Measurements from ENCODE around the gene ATP10A. TPM values are rescaled to one million over a fixed set of nuclear protein-coding genes. Genes with fewer than 3 reads are reported as not detected.
A peak's percentile ranks its signal among the peaks of the same experiment; 100 is the strongest.

Gene ATP10A
- total RNA-seq, 1 donor from 2014 or later: 3.2 TPM

DNA sequence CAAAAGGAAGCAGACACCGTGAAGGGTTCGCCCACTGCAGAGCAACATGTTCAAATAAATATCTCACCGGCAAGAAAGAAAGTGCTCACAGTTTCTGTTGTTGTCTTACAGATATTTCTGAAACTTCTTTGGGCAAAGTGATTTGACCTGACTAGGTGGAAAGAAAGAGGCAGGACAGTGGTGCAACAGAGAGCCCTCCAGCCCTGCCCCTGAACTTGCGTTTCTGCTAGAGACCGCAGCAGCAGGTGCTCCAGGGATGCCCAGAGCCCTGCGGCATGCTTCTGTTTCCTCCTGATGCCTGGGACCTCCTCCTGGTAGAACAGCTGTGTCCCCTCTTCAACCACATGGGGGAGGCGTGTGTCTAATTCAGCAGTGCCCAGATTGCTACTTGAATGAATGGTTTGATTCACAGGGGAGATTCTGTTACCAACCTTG, 123.4 kb downstream of the ATP10A start:
- Histone ChIP-seq H3K4me3 (no peak overlapping the region), H3K36me3 (no peaks in the 10 kb centered on the region), H3K4me1 (no peaks in the 10 kb centered on the region), H3K27me3 (no peaks in the 10 kb centered on the region), H3K27ac (no peak overlapping the region), H3K9me3 (no peaks in the 10 kb centered on the region)
- intact Hi-C loops (cut with DNase I): no loop called here
- TF ChIP-seq POLR2AphosphoS5 (IDR thresholded peaks at IDR 0.05; ENCODE audit: insufficient read depth in 1 of 2, low read depth in 1 of 2) (no peak), POLR2A (IDR thresholded peaks at IDR 0.05) (no peak)
- TF ChIP-seq, protein P1, sequence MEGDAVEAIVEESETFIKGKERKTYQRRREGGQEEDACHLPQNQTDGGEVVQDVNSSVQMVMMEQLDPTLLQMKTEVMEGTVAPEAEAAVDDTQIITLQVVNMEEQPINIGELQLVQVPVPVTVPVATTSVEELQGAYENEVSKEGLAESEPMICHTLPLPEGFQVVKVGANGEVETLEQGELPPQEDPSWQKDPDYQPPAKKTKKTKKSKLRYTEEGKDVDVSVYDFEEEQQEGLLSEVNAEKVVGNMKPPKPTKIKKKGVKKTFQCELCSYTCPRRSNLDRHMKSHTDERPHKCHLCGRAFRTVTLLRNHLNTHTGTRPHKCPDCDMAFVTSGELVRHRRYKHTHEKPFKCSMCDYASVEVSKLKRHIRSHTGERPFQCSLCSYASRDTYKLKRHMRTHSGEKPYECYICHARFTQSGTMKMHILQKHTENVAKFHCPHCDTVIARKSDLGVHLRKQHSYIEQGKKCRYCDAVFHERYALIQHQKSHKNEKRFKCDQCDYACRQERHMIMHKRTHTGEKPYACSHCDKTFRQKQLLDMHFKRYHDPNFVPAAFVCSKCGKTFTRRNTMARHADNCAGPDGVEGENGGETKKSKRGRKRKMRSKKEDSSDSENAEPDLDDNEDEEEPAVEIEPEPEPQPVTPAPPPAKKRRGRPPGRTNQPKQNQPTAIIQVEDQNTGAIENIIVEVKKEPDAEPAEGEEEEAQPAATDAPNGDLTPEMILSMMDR (IDR thresholded peaks at IDR 0.05): peak in 1 of 3 experiments; percentile 15
- peak; percentile 52 to 77 for DNase-seq (ENCODE audit: extremely low spot score in 2 of 2)

DNA sequence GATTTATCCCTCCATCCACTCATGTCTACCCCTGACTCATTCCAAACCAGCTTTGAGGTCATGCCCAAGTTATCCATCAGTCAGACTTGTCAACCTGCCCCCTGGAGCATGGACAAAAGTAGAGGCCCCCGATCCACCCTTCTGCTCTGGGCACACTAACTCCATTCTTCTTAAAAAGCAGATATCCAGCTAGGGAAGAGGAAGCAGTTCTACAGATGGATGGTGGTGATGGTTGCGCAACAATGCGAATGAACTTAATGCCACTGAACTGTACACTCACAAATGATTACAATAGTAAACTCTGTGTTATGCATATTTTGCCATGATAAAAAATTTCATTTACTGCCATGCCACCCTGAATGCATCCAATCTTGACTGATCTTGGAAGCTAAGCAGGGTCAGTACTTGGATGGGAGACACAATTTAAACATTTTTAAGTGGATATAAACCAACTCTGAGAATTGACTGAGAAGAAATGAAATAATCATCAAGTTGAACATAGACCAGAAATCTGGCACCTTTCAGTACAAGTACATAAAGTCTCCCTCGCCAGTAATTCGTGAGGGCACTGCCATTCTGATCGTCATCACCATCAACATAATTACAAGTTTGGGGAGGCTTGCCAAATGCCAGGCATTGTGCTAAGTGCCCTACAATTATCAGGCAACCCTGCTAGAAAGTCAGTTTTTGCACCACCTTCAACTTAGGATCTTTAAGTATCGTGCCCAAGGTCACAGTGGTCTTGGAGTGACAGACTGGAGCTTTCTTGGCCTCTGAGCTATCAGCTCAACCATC, 124.8 kb downstream of the ATP10A start:
- intact Hi-C loops (cut with DNase I): no loop called here

DNA sequence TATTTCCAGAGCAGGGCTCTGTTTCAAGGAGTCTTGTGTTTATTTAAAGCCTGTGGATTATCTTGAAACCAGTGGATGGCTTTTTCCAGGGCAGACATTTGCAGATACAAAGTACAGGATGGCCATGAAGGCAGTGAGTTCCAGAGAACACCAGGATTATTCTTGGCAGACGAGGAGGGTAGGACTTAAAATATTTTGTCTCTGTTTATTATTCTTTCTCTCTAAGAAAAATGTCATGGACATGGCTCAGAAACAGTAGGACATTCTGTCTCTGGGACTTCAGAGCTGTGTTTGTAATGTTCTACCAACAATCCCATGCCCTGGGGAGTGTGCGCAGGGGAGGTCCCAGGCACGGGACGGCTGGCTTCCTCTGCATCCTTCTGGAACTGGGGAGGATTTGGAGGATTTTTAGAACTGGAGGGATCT, 125.9 kb downstream of the ATP10A start:
- H3K4me3 ChIP-seq: no peak overlapping the region
- H3K4me1 ChIP-seq: no peaks in the 10 kb centered on the region
- DNase-seq (ENCODE audit: extremely low spot score in 2 of 2): no peak
- H3K27me3 ChIP-seq: no peaks in the 10 kb centered on the region
- no peaks in the 10 kb centered on the region for H3K9me3 ChIP-seq
- no peak for TF ChIP-seq POLR2AphosphoS5 (IDR thresholded peaks at IDR 0.05; ENCODE audit: insufficient read depth in 1 of 2, low read depth in 1 of 2)
- TF ChIP-seq POLR2A (IDR thresholded peaks at IDR 0.05): no peak
- TF ChIP-seq, protein P1 (IDR thresholded peaks at IDR 0.05): no peak
- no peaks in the 10 kb centered on the region for H3K36me3 ChIP-seq
- intact Hi-C loops (cut with DNase I): no loop called here
- H3K27ac ChIP-seq: no peak overlapping the region

More for the DNA sequence above, 124.8 kb downstream of the ATP10A start:
- no peaks in the 10 kb centered on the region for H3K9me3 ChIP-seq
- H3K4me1 ChIP-seq: no peaks in the 10 kb centered on the region
- no peak for TF ChIP-seq POLR2A (IDR thresholded peaks at IDR 0.05)
- TF ChIP-seq POLR2AphosphoS5 (IDR thresholded peaks at IDR 0.05; ENCODE audit: insufficient read depth in 1 of 2, low read depth in 1 of 2): no peak
- TF ChIP-seq, protein P1 (IDR thresholded peaks at IDR 0.05): no peak
- peak in 1 of 2 donors; percentile 87 for DNase-seq (ENCODE audit: extremely low spot score in 2 of 2)
- H3K36me3 ChIP-seq: no peaks in the 10 kb centered on the region
- H3K4me3 ChIP-seq: no peak overlapping the region
- no peaks in the 10 kb centered on the region for H3K27me3 ChIP-seq
- H3K27ac ChIP-seq: no peak overlapping the region

DNA sequence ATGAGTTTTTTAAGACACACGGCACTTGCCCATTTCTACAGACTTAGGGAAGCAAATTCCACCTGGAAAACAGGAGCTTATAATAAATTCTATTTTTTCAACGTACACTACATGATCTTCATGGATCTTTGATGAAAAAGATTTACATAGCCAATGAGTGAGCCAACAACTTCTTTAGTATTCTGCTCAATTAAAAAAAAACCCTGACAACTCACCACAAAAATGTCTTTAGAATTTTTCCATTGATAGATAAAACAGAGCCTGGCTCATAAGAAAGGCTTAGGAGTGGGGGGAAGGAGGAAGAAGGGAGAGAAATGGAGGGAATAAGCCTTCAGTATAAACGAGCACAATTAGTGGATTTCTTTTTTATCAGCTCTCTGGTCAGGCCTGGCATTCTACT, 126.7 kb downstream of the ATP10A start:
- H3K27me3 ChIP-seq: no peaks in the 10 kb centered on the region
- no peaks in the 10 kb centered on the region for H3K9me3 ChIP-seq
- no peak overlapping the region for H3K4me3 ChIP-seq
- intact Hi-C loops (cut with DNase I): no loop called here
- H3K4me1 ChIP-seq: no peaks in the 10 kb centered on the region
- no peak for DNase-seq (ENCODE audit: extremely low spot score in 2 of 2)
- H3K27ac ChIP-seq: no peak overlapping the region
- no peaks in the 10 kb centered on the region for H3K36me3 ChIP-seq
- TF ChIP-seq POLR2AphosphoS5 (IDR thresholded peaks at IDR 0.05; ENCODE audit: insufficient read depth in 1 of 2, low read depth in 1 of 2) (no peak), POLR2A (IDR thresholded peaks at IDR 0.05) (no peak)
- TF ChIP-seq, protein P1 (IDR thresholded peaks at IDR 0.05): no peak
